Measurements from ENCODE around the gene SLC19A1. TPM values are rescaled to one million over a fixed set of nuclear protein-coding genes. Genes with fewer than 3 reads are reported as not detected.

Gene SLC19A1
- total and polyA plus RNA-seq, 7 donors, result 1.4 to 3.8 (median 2.3) TPM

- Histone ChIP-seq H3K27me3 (ENCODE audit: insufficient read depth in 3 of 3, low read length in 2 of 3) (peaks cover 0 to 52% (median 18%) of the 10 kb centered on the region in 3 donors), H3K27ac (no peak overlapping the region), H3K4me3 (peak overlapping the region; percentile 54), H3K36me3 (ENCODE audit: insufficient read depth in 1 of 2, low read depth in 1 of 2) (no peaks in the 10 kb centered on the region), H3K4me1 (no peaks in the 10 kb centered on the region), H3K9me3 (peaks cover 25% of the 10 kb centered on the region)
- intact Hi-C loops (cut with DNase I), result no loop called here
- ATAC-seq, result no peak
- DNase-seq, result peak in 1 of 2 donors; percentile 45
- no peak for TF ChIP-seq CTCF (IDR thresholded peaks at IDR 0.05)
- WGBS, 3 donors, result 38 to 42% (median 41%) methylated on average over 39 to 41 of the region's 41 CpGs
Observed at GRCh38 chr21:45589686-45590245, 47.5 kb upstream of the SLC19A1 start.

- no peak for TF ChIP-seq CTCF (IDR thresholded peaks at IDR 0.05)
- 69 to 80% (median 69%) methylated on average over 5 of the region's 5 CpGs for WGBS, 3 donors
- no peak for DNase-seq
- H3K36me3 ChIP-seq (ENCODE audit: insufficient read depth in 1 of 2, low read depth in 1 of 2), result no peaks in the 10 kb centered on the region
- no peak overlapping the region for H3K4me3 ChIP-seq
- H3K9me3 ChIP-seq, result peaks cover 25% of the 10 kb centered on the region
- H3K4me1 ChIP-seq, result no peaks in the 10 kb centered on the region
- intact Hi-C loops (cut with DNase I), result no loop called here
- H3K27me3 ChIP-seq (ENCODE audit: insufficient read depth in 3 of 3, low read length in 2 of 3), result peaks cover 0 to 52% (median 19%) of the 10 kb centered on the region in 3 donors
- H3K27ac ChIP-seq, result no peak overlapping the region
- no peak for ATAC-seq
Observed at GRCh38 chr21:45588871-45589491, 46.7 kb upstream of the SLC19A1 start.

GRCh38 chr21:45588086-45588825 lies 46.0 kb upstream of the SLC19A1 start:
- Histone ChIP-seq H3K27me3 (ENCODE audit: insufficient read depth in 3 of 3, low read length in 2 of 3) (peaks cover 0 to 52% (median 19%) of the 10 kb centered on the region in 3 donors), H3K36me3 (ENCODE audit: insufficient read depth in 1 of 2, low read depth in 1 of 2) (no peaks in the 10 kb centered on the region), H3K9me3 (peaks cover 25% of the 10 kb centered on the region), H3K27ac (no peak overlapping the region), H3K4me1 (no peaks in the 10 kb centered on the region), H3K4me3 (no peak overlapping the region)
- ATAC-seq, result no peak
- no peak for DNase-seq
- WGBS, 3 donors, result 85 to 87% (median 86%) methylated on average over 10 of the region's 10 CpGs
- TF ChIP-seq CTCF (IDR thresholded peaks at IDR 0.05), result no peak
- intact Hi-C loops (cut with DNase I), result no loop called here

- 76 to 86% (median 85%) methylated on average over 5 of the region's 5 CpGs for WGBS, 3 donors
- Histone ChIP-seq H3K27ac (no peak overlapping the region), H3K4me1 (no peaks in the 10 kb centered on the region), H3K9me3 (peaks cover 25% of the 10 kb centered on the region), H3K36me3 (ENCODE audit: insufficient read depth in 1 of 2, low read depth in 1 of 2) (no peaks in the 10 kb centered on the region), H3K27me3 (ENCODE audit: insufficient read depth in 3 of 3, low read length in 2 of 3) (peaks cover 0 to 42% (median 19%) of the 10 kb centered on the region in 3 donors), H3K4me3 (no peak overlapping the region)
- DNase-seq (no peak), ATAC-seq (no peak)
- intact Hi-C loops (cut with DNase I), result no loop called here
- no peak for TF ChIP-seq CTCF (IDR thresholded peaks at IDR 0.05)
Observed at GRCh38 chr21:45586289-45586858, 44.1 kb upstream of the SLC19A1 start.
